HepG2 (cell line): ENCODE results near the gene EGFL8. TPM values are rescaled to one million over a fixed set of nuclear protein-coding genes. Genes with fewer than 3 reads are reported as not detected.

Source experiments
- AHDC1 ChIP-seq: sonication (generic); formaldehyde crosslinking; IDR thresholded peaks from 2 replicates; pipeline ENCODE4 v1.5.1; 2020; ENCODE audit warnings: mild to moderate bottlenecking, missing genetic modification reagents, borderline replicate concordance
- IRX3 ChIP-seq: sonication (generic); formaldehyde crosslinking; IDR thresholded peaks from 2 replicates; pipeline ENCODE4 v1.8.1; 2023; ENCODE audit warnings: mild to moderate bottlenecking, low read depth, missing genetic modification reagents, borderline replicate concordance
- KLF6 ChIP-seq: IDR thresholded peaks from 2 replicates; pipeline ENCODE4 v1.8.0; 2016; ENCODE audit warnings: missing biosample characterization, missing genetic modification reagents
- MAFF ChIP-seq: IDR thresholded peaks from 2 replicates; pipeline ENCODE4 v1.6.1; 2011; ENCODE audit warnings: low read depth, low read length, improper control_type of control experiment
- RAD51 ChIP-seq: fragments of 450-650 bp; IDR thresholded peaks from 2 replicates; pipeline ENCODE4 v1.6.1; 2016; ENCODE audit warnings: borderline replicate concordance
- SAP130 ChIP-seq: IDR thresholded peaks from 2 replicates; pipeline ENCODE4 v1.6.1; 2016; ENCODE audit warnings: low read depth
- TAF1 ChIP-seq: sonication (generic); formaldehyde crosslinking; IDR thresholded peaks from 2 replicates; pipeline ENCODE4 v1.4.0; 2020; ENCODE audit warnings: missing genetic modification reagents
- XBP1 ChIP-seq: sonication (generic); formaldehyde crosslinking; IDR thresholded peaks from 2 replicates; pipeline ENCODE4 v1.5.0; 2020; ENCODE audit warnings: missing genetic modification reagents
- ZNF138 ChIP-seq: sonication (generic); formaldehyde crosslinking; IDR thresholded peaks from 2 replicates; pipeline ENCODE4 v1.5.0; 2020; ENCODE audit warnings: mild to moderate bottlenecking, low read depth, missing genetic modification reagents
- ZNF570 ChIP-seq: sonication (generic); formaldehyde crosslinking; IDR thresholded peaks from 2 replicates; pipeline ENCODE4 v1.4.0; 2020; ENCODE audit warnings: mild to moderate bottlenecking, missing genetic modification reagents, borderline replicate concordance
- ZNF605 ChIP-seq: sonication (generic); formaldehyde crosslinking; IDR thresholded peaks from 2 replicates; pipeline ENCODE4 v1.8.0; 2022; ENCODE audit warnings: mild to moderate bottlenecking, missing genetic modification reagents
- ZNF749 ChIP-seq: sonication (generic); formaldehyde crosslinking; IDR thresholded peaks from 2 replicates; pipeline ENCODE4 v1.8.0; 2022; ENCODE audit warnings: mild to moderate bottlenecking, missing genetic modification reagents, moderate library complexity, borderline replicate concordance
- polyA plus RNA-seq, 8 experiments: library from polyadenylated mRNA; depleted of rRNA in 3 of 8; stranded (reverse) in 7 of 8; unstranded in 1 of 8; fragments of >200 nt; fragmentation: Illumina TruSeq in 4 of 8; extraction: Trizol in 4 of 8; gene quantifications; 2 replicates each; pipeline versions ENCODE4 v1.2.1 to v1.2.3, GENCODE V29; 2011 to 2016; ENCODE audit warnings: low read depth in 4 of 8, missing spikeins in 1 of 8, mixed read lengths in 1 of 8; ENCODE audit not compliant: insufficient read depth in 1 of 8
- total RNA-seq, 5 experiments: library from RNA; depleted of rRNA; stranded (reverse); fragments of >200 nt; fragmentation: Illumina TruSeq; extraction: Trizol; gene quantifications; 2 replicates each; pipeline ENCODE4 v1.2.3, GENCODE V29; 2016; ENCODE audit warnings: low read depth in 1 of 5
- TF ChIP-seq, protein P1 (sequence below): sonication (generic); formaldehyde crosslinking; IDR thresholded peaks from 2 replicates; pipeline ENCODE4 v1.4.0; 2020; ENCODE audit warnings: mild to moderate bottlenecking, missing genetic modification reagents
- TF ChIP-seq, protein P2 (sequence below): fragments of 450-650 bp; IDR thresholded peaks from 2 replicates; pipeline ENCODE4 v1.6.1; 2016
- TF ChIP-seq, protein P3 (sequence below): IDR thresholded peaks from 2 replicates; pipeline ENCODE4 v1.6.1; 2016; ENCODE audit warnings: control low read depth

Gene EGFL8
- total and polyA plus RNA-seq, 2 of the 13 experiments (the other 11 are each of a cell fraction or from before 2014, with no cell fraction given), result 10.0 to 11.5 TPM

DNA sequence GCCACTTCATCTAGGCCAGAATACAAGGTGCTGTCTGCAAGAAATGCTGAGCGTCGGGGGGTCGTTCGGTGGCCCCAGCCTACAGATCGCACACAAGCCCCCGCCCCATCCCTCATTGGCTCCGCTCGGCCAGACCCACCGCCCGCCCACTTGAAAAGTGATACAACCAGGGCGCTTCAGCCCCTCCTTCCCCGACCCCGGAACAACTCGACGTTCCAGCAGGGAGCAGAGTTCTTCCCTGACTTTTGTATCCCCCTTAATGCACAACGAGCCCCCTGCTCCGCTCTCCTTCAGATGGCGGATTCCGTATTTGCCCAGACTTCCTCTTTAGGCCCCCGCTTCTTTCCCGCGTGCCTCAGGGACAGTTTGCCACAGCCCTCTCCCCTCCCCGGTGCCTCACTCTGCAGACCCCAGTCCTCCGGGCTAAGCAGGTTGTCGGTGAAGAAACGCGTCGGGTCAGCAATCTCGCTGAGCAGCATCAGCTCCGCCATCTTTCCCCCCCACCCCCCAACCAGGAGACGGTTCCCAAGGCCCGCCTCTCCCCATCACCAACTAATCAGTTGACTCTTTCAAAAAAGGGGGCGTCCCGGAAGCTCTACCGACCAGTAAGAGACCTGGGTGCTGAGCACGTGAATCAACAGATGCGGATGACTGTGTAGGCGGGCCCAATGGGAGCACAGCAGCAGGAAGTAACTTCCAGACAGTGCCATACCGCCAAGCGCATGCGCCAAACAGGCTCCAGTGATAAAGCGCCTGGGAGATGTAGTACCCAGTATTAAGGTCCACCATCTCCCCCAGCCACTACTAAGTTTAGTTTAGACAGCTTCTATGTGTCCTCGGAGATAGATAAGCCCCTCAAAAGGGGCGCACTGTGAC lies 36.4 kb upstream of the EGFL8 start, which contains the start of gene ATF6B (continued):
- TF ChIP-seq, protein P1, sequence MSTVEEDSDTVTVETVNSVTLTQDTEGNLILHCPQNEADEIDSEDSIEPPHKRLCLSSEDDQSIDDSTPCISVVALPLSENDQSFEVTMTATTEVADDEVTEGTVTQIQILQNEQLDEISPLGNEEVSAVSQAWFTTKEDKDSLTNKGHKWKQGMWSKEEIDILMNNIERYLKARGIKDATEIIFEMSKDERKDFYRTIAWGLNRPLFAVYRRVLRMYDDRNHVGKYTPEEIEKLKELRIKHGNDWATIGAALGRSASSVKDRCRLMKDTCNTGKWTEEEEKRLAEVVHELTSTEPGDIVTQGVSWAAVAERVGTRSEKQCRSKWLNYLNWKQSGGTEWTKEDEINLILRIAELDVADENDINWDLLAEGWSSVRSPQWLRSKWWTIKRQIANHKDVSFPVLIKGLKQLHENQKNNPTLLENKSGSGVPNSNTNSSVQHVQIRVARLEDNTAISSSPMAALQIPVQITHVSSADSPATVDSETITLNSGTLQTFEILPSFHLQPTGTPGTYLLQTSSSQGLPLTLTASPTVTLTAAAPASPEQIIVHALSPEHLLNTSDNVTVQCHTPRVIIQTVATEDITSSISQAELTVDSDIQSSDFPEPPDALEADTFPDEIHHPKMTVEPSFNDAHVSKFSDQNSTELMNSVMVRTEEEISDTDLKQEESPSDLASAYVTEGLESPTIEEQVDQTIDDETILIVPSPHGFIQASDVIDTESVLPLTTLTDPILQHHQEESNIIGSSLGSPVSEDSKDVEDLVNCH (CRISPR knock-in tag), result no peak
- TF ChIP-seq TAF1 (CRISPR knock-in tag), result peak; percentile 87
- peak; percentile 65 for TF ChIP-seq MAFF
- TF ChIP-seq ZNF749 (CRISPR knock-in tag), result 0 out of 2 replicates have a peak, but pooled peaks have one; percentile 59
- no peak for TF ChIP-seq XBP1
- TF ChIP-seq KLF6, result no peak
- 0 out of 2 replicates have a peak, but pooled peaks have one; percentile 55 for TF ChIP-seq ZNF138 (CRISPR knock-in tag)
- TF ChIP-seq AHDC1 (CRISPR knock-in tag), result no peak
- no peak for TF ChIP-seq IRX3 (CRISPR knock-in tag)
- peak; percentile 72 for TF ChIP-seq RAD51
- TF ChIP-seq, protein P2, sequence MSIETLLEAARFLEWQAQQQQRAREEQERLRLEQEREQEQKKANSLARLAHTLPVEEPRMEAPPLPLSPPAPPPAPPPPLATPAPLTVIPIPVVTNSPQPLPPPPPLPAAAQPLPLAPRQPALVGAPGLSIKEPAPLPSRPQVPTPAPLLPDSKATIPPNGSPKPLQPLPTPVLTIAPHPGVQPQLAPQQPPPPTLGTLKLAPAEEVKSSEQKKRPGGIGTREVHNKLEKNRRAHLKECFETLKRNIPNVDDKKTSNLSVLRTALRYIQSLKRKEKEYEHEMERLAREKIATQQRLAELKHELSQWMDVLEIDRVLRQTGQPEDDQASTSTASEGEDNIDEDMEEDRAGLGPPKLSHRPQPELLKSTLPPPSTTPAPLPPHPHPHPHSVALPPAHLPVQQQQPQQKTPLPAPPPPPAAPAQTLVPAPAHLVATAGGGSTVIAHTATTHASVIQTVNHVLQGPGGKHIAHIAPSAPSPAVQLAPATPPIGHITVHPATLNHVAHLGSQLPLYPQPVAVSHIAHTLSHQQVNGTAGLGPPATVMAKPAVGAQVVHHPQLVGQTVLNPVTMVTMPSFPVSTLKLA, result peak; percentile 46; the same call in 1 of the 2 replicates
- peak; percentile 60 for TF ChIP-seq ZNF605 (CRISPR knock-in tag)
- peak; percentile 88 for TF ChIP-seq SAP130 (CRISPR knock-in tag)
- no peak for TF ChIP-seq ZNF570 (CRISPR knock-in tag)
- TF ChIP-seq, protein P3, sequence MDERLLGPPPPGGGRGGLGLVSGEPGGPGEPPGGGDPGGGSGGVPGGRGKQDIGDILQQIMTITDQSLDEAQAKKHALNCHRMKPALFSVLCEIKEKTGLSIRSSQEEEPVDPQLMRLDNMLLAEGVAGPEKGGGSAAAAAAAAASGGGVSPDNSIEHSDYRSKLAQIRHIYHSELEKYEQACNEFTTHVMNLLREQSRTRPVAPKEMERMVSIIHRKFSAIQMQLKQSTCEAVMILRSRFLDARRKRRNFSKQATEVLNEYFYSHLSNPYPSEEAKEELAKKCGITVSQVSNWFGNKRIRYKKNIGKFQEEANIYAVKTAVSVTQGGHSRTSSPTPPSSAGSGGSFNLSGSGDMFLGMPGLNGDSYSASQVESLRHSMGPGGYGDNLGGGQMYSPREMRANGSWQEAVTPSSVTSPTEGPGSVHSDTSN (CRISPR knock-in tag), result no peak
